Endothelial cell of umbilical vein (primary cell): ENCODE results near the gene PIGQ. TPM values are rescaled to one million over a fixed set of nuclear protein-coding genes. Genes with fewer than 3 reads are reported as not detected.
A peak's percentile ranks its signal among the peaks of the same experiment; 100 is the strongest.

Experiments
- BruUV-seq: library from RNA; stranded (reverse); fragments of 400-500 nt; replicated peaks from 2 replicates; lab custom pipeline; 2021; lab: Mats Ljungman, UMichigan
- CTCF ChIA-PET: fragments of 300-600, 350-600 bp; sonication (Branson Sonifier 250); formaldehyde crosslinking; loops from one replicate; lab custom pipeline; 2021; ENCODE audit warnings: antibody characterized with exemption, inconsistent platforms; lab: Charles Lee
- POLR2A ChIA-PET: fragments of 300-600, 350-600 bp; sonication (Branson Sonifier 250); formaldehyde crosslinking; loops from one replicate; lab custom pipeline; 2021; ENCODE audit warnings: antibody characterized with exemption, inconsistent platforms; lab: Charles Lee
- DNase-seq: peaks from one replicate; pipeline ENCODE4 v3.0.0-alpha.2; 2011; ENCODE audit warnings: low read depth, low spot score
- FAIRE-seq: peaks from 2 replicates; lab custom pipeline; 2011; peaks lifted over from hg19 to GRCh38; lab: Jason Lieb, UNC
- H2AFZ ChIP-seq: 2 replicates; pipeline ENCODE4 v1.6.0; 2012; ENCODE audit warnings: low read depth, low read length, control low read depth, inconsistent platforms
- H3K27ac ChIP-seq: 2 replicates; pipeline ENCODE4 v1.5.1; 2011; ENCODE audit warnings: low read depth, mild to moderate bottlenecking, control low read depth, low read length, moderate library complexity; ENCODE audit not compliant: insufficient read depth
- H3K27me3 ChIP-seq, 2 experiments: 2 replicates each; pipeline versions ENCODE4 v1.6.0 to v1.6.1; 2011; ENCODE audit warnings: low read length in 2 of 2, mixed read lengths in 1 of 2; ENCODE audit not compliant: control insufficient read depth in 2 of 2, insufficient read depth in 2 of 2
- H3K36me3 ChIP-seq, 2 experiments: 2 replicates in 1 of 2; 3 replicates in 1 of 2; pipeline ENCODE4 v1.5.1; 2011; ENCODE audit warnings: low read length in 2 of 2, mild to moderate bottlenecking in 1 of 2, moderate library complexity in 1 of 2; ENCODE audit not compliant: control insufficient read depth in 2 of 2, insufficient read depth in 2 of 2; ENCODE audit errors: extremely low read depth in 1 of 2
- H3K4me1 ChIP-seq: 3 replicates; pipeline ENCODE4 v1.5.1; 2011; ENCODE audit warnings: mild to moderate bottlenecking, low read length; ENCODE audit not compliant: control insufficient read depth, insufficient read depth; ENCODE audit errors: extremely low read depth
- H3K4me2 ChIP-seq: 2 replicates; pipeline ENCODE4 v1.6.1; 2011; ENCODE audit warnings: low read length, control low read depth, mixed read lengths; ENCODE audit not compliant: insufficient read depth
- H3K4me3 ChIP-seq, 3 experiments: fragments of 200-600 bp in 1 of 3; sonication (generic), shearing (Covaris generic) in 1 of 3; replicated peaks in 1 of 3; 2 replicates each; pipeline ENCODE4 v1.5.1; 2011 to 2016; ENCODE audit warnings: control low read depth in 3 of 3, low read length in 3 of 3, mild to moderate bottlenecking in 2 of 3, inconsistent platforms in 1 of 3, low read depth in 1 of 3, moderate library complexity in 1 of 3; ENCODE audit not compliant: insufficient read depth in 1 of 3
- H3K79me2 ChIP-seq: 2 replicates; pipeline ENCODE4 v1.6.0; 2012; ENCODE audit warnings: low read length, inconsistent platforms; ENCODE audit not compliant: control insufficient read depth, insufficient read depth
- H3K9ac ChIP-seq: replicated peaks from 2 replicates; pipeline ENCODE3; 2011; ENCODE audit warnings: low read length, control low read depth; ENCODE audit not compliant: insufficient read depth; ENCODE audit errors: extremely low read depth
- H3K9me1 ChIP-seq: replicated peaks from 3 replicates; pipeline ENCODE4 v1.6.0; 2011; ENCODE audit warnings: mild to moderate bottlenecking, low read length; ENCODE audit not compliant: control insufficient read depth, insufficient read depth; ENCODE audit errors: extremely low read depth
- H3K9me3 ChIP-seq: replicated peaks from 2 replicates; pipeline ENCODE4 v1.5.1; 2012; ENCODE audit warnings: low read length, inconsistent platforms; ENCODE audit not compliant: control insufficient read depth, insufficient read depth
- H4K20me1 ChIP-seq: replicated peaks from 2 replicates; pipeline ENCODE3; 2011; ENCODE audit warnings: mild to moderate bottlenecking, low read length; ENCODE audit not compliant: control insufficient read depth, insufficient read depth; ENCODE audit errors: extremely low read depth
- CTCF ChIP-seq, 2 donors: IDR thresholded peaks; 1 replicate in 1 of 2; 2 replicates in 1 of 2; pipeline ENCODE4 v1.5.1; 2011; ENCODE audit warnings: low read length in 2 of 2, mild to moderate bottlenecking in 2 of 2, moderate library complexity in 2 of 2, control low read depth in 1 of 2, inconsistent platforms in 1 of 2, low read depth in 1 of 2; ENCODE audit not compliant: insufficient read depth in 1 of 2; ENCODE audit errors: extremely low read depth in 1 of 2
- FOS ChIP-seq: IDR thresholded peaks from 2 replicates; pipeline ENCODE4 v1.6.1; 2011; ENCODE audit warnings: mild to moderate bottlenecking, low read length, moderate library complexity, borderline replicate concordance; ENCODE audit not compliant: insufficient read depth
- JUN ChIP-seq: IDR thresholded peaks from 2 replicates; pipeline ENCODE4 v1.6.1; 2011; ENCODE audit warnings: borderline replicate concordance, low read depth; ENCODE audit not compliant: insufficient read length, insufficient read depth
- MAX ChIP-seq: IDR thresholded peaks from 2 replicates; pipeline ENCODE4 v1.6.1; 2011; ENCODE audit not compliant: insufficient read depth, insufficient read length
- POLR2A ChIP-seq: IDR thresholded peaks from 2 replicates; pipeline ENCODE4 v1.6.1; 2012; ENCODE audit warnings: low read depth, mild to moderate bottlenecking, control low read depth, low read length
- POLR2AphosphoS5 ChIP-seq: IDR thresholded peaks from 2 replicates; pipeline ENCODE4 v1.6.1; 2012; ENCODE audit warnings: low read depth, mild to moderate bottlenecking, control low read depth, low read length, moderate library complexity; ENCODE audit not compliant: insufficient read depth
- dilution Hi-C: fragments of 300-500 bp; cut with MboI; formaldehyde crosslinking; loops from one replicate; pipeline ENCODE4 v1.15.0; 2019; ENCODE audit warnings: low sequenced_read_pairs; ENCODE audit not compliant: extremely low pct_ligation_motif_present
- intact Hi-C: fragments of 100-400 bp; cut with micrococcal nuclease; formaldehyde crosslinking; loops from one replicate; pipeline ENCODE4 v1.10.0; 2022
- polyA plus RNA-seq, 4 experiments: library from polyadenylated mRNA; depleted of rRNA in 3 of 4; stranded (reverse) in 3 of 4; unstranded in 1 of 4; fragments of >200 nt; gene quantifications; 2 replicates each; pipeline versions ENCODE4 v1.2.1 to v1.2.3, GENCODE V29; 2011 to 2012; ENCODE audit warnings: missing spikeins in 1 of 4
- total RNA-seq: library from RNA; stranded (reverse); gene quantifications from 2 replicates; pipeline ENCODE4 v1.2.3, GENCODE V29; 2021

PIGQ gene
- total and polyA plus RNA-seq, 2 donors (not counting 3 experiments of a cell fraction or from before 2014, with no cell fraction given), result 66.9 to 67.7 TPM

- peak overlapping the region; percentile 51 for H3K27ac ChIP-seq
- CTCF ChIA-PET, result interaction anchor here (1.0 kb wide), 1 partner anchor 40 kb away, joined by 3 read pairs; no protein-coding TSS in a partner anchor
- H3K79me2 ChIP-seq, result peaks cover 61% of the 10 kb centered on the region
- TF ChIP-seq MAX (no peak), POLR2AphosphoS5 (peak; percentile 68), CTCF (IDR thresholded peaks at IDR 0.05; ENCODE audit: extremely low read depth in 1 of 2, insufficient read depth in 1 of 2, low read depth in 1 of 2, low read length in 2 of 2) (no peak), JUN (no peak), FOS (peak; percentile 73), POLR2A (peak; percentile 20)
- H3K27me3 ChIP-seq, result no peaks in the 10 kb centered on the region
- POLR2A ChIA-PET, result no interaction called here
- H3K4me1 ChIP-seq, result peaks cover 35% of the 10 kb centered on the region
- dilution Hi-C loops (no loop called here), intact Hi-C loops (loop anchor here (5.0 kb wide), 1 partner anchor 39 kb away; the partner anchor contains the start of genes NHLRC4 and PIGQ)
- peak overlapping the region; percentile 42 to 81 (median 78) for H3K4me3 ChIP-seq
- no peaks in the 10 kb centered on the region for H4K20me1 ChIP-seq
- DNase-seq (peak; percentile 54), FAIRE-seq (no peak)
- no peaks in the 10 kb centered on the region for H3K9me1 ChIP-seq
- H3K36me3 ChIP-seq, result peaks cover 0 to 2% of the 10 kb centered on the region in 2 experiments
- peak overlapping the region; percentile 87 for H3K4me2 ChIP-seq
- H3K9me3 ChIP-seq, result no peaks in the 10 kb centered on the region
- peak overlapping the region; percentile 50 for H3K9ac ChIP-seq
- no peak overlapping the region for H2AFZ ChIP-seq
- TSS peak; percentile 13 for BruUV-seq
Measured at GRCh38 chr16:528111-529011, 41.4 kb upstream of the PIGQ start.
